ENCODE data around the gene PTGS1.
"Not testable (repeated sequence)": the region's sequence is repeated elsewhere in the genome, so short reads cannot be mapped to it uniquely, and the experiment has no call there.

PTGS1 gene

GRCh38 chr9:122402403-122402871 is 31.6 kb downstream of the PTGS1 start:
- peak; percentile 97 for DNase-seq

GRCh38 chr9:122402874-122403273 is 32.0 kb downstream of the PTGS1 start:
- DNase-seq = peak; percentile 51

- DNase-seq = peak; percentile 41
Measured at GRCh38 chr9:122403381-122404000, 32.7 kb downstream of the PTGS1 start.

GRCh38 chr9:122405304-122406069 is 34.7 kb downstream of the PTGS1 start:
- DNase-seq = not testable (repeated sequence)

GRCh38 chr9:122406070-122406890 is 35.5 kb downstream of the PTGS1 start:
- no peak for DNase-seq

GRCh38 chr9:122414108-122414507 is 43.3 kb downstream of the PTGS1 start:
- DNase-seq = not testable (repeated sequence)

- no peak for DNase-seq
Measured at GRCh38 chr9:122418016-122418415, 47.2 kb downstream of the PTGS1 start.

GRCh38 chr9:122420315-122420714 is 49.5 kb downstream of the PTGS1 start:
- no peak for DNase-seq

GRCh38 chr9:122425087-122425486 is 54.3 kb downstream of the PTGS1 start:
- DNase-seq = no peak

GRCh38 chr9:122426723-122427122 is 55.9 kb downstream of the PTGS1 start:
- DNase-seq = no peak

- DNase-seq = no peak
Measured at GRCh38 chr9:122442568-122442967, 71.7 kb downstream of the PTGS1 start.

GRCh38 chr9:122444041-122444733 is 73.4 kb downstream of the PTGS1 start:
- DNase-seq = peak; percentile 82
